HCT116 (cell line): ENCODE results near the gene STARD3. TPM values are rescaled to one million over a fixed set of nuclear protein-coding genes. Genes with fewer than 3 reads are reported as not detected.

Experiments
- ATAC-seq: fragments of 200-7000 bp; cut with Tn5 transposase; 2 replicates; pipeline ENCODE4 v1.9.1; 2020; ENCODE audit warnings: mild to moderate bottlenecking, moderate library complexity
- BruUV-seq: library from RNA; stranded (reverse); fragments of 400-500 nt; replicated peaks from 2 replicates; lab custom pipeline; 2021; lab: Mats Ljungman, UMichigan
- CTCF ChIA-PET: fragments of 300-600 bp; sonication (Branson Sonifier 250); formaldehyde crosslinking; loops from one replicate; lab custom pipeline; 2021; ENCODE audit warnings: antibody characterized with exemption; lab: Charles Lee
- POLR2A ChIA-PET: fragments of 300-600, 350-600 bp; sonication (Branson Sonifier 250); formaldehyde crosslinking; loops from one replicate; lab custom pipeline; 2021; ENCODE audit warnings: antibody characterized with exemption; lab: Charles Lee
- RAD21 ChIA-PET, 2 experiments: fragments of 300-600 bp; sonication (Branson Sonifier 250); formaldehyde crosslinking; loops; one replicate each; lab custom pipeline; 2023; ENCODE audit warnings: low total read pairs in 2 of 2; ENCODE audit not compliant: uncharacterized antibody in 2 of 2, unreplicated experiment in 2 of 2, low non-redundant PET in 1 of 2; lab: Charles Lee
- DNase-seq: peaks from one replicate; pipeline ENCODE4 v3.0.0-alpha.2; 2010; ENCODE audit warnings: low read depth, low spot score
- H2AFZ ChIP-seq: fragments of 200-600 bp; shearing (Covaris generic), sonication (generic); 2 replicates; pipeline ENCODE4 v1.6.1; 2017; ENCODE audit warnings: low read depth, mixed run types, mixed read lengths, antibody characterized with exemption, low read length; ENCODE audit not compliant: poor library complexity, severe bottlenecking
- H3K27ac ChIP-seq: 2 replicates; pipeline ENCODE4 v1.5.1; 2012; ENCODE audit warnings: low read depth, low read length
- H3K27me3 ChIP-seq: fragments of 200-600 bp; sonication (generic); 2 replicates; pipeline ENCODE4 v1.6.1; 2016; ENCODE audit warnings: mixed run types, low read length, mixed read lengths; ENCODE audit not compliant: insufficient read depth
- H3K36me3 ChIP-seq, 2 experiments: fragments of 200-500 bp in 1 of 2; fragments of 200-600 bp in 1 of 2; sonication (Bioruptor generic) in 1 of 2; sonication (generic) in 1 of 2; 2 replicates each; pipeline versions ENCODE4 v1.5.1 to v1.6.1; 2014 to 2016; ENCODE audit warnings: low read length in 2 of 2, inconsistent platforms in 1 of 2, mixed read lengths in 1 of 2, mixed run types in 1 of 2; ENCODE audit not compliant: insufficient read depth in 2 of 2, control insufficient read depth in 1 of 2
- H3K4me1 ChIP-seq, 2 experiments: fragments of 200-600 bp in 1 of 2; sonication (generic) in 1 of 2; 2 replicates each; pipeline versions ENCODE4 v1.5.1 to v1.6.1; 2012 to 2017; ENCODE audit warnings: low read length in 2 of 2, inconsistent platforms in 1 of 2, mild to moderate bottlenecking in 1 of 2, mixed read lengths in 1 of 2, mixed run types in 1 of 2, moderate library complexity in 1 of 2; ENCODE audit not compliant: insufficient read depth in 2 of 2, control insufficient read depth in 1 of 2
- H3K4me2 ChIP-seq: fragments of 200-600 bp; sonication (generic); 2 replicates; pipeline ENCODE4 v1.6.1; 2017; ENCODE audit warnings: mixed run types, low read length, mixed read lengths
- H3K4me3 ChIP-seq, 2 experiments: fragments of 200-600 bp in 1 of 2; sonication (generic) in 1 of 2; replicated peaks in 1 of 2; 2 replicates each; pipeline ENCODE4 v1.5.1; 2011 to 2016; ENCODE audit warnings: low read length in 2 of 2, control low read depth in 1 of 2, low read depth in 1 of 2, mild to moderate bottlenecking in 1 of 2, mixed read lengths in 1 of 2, mixed run types in 1 of 2
- H3K79me2 ChIP-seq: fragments of 200-600 bp; sonication (generic); 2 replicates; pipeline ENCODE4 v1.6.1; 2017; ENCODE audit warnings: mild to moderate bottlenecking, mixed run types, low read length, moderate library complexity, mixed read lengths; ENCODE audit not compliant: insufficient read depth
- H3K9ac ChIP-seq: fragments of 200-600 bp; sonication (generic); 2 replicates; pipeline ENCODE4 v1.6.1; 2016; ENCODE audit warnings: low read length, mixed read lengths
- H3K9me2 ChIP-seq: fragments of 200-600 bp; sonication (generic), shearing (Covaris generic); 2 replicates; pipeline ENCODE4 v1.6.1; 2017; ENCODE audit warnings: mixed run types, mild to moderate bottlenecking, moderate library complexity; ENCODE audit not compliant: insufficient read depth
- H3K9me3 ChIP-seq, 2 experiments: fragments of 200-500 bp in 1 of 2; fragments of 200-600 bp in 1 of 2; sonication (Bioruptor generic) in 1 of 2; sonication (generic) in 1 of 2; 2 replicates each; pipeline ENCODE4 v1.6.1; 2014 to 2017; ENCODE audit warnings: low read length in 2 of 2, mixed read lengths in 2 of 2, inconsistent platforms in 1 of 2, low read depth in 1 of 2, mild to moderate bottlenecking in 1 of 2, mixed run types in 1 of 2, moderate library complexity in 1 of 2; ENCODE audit not compliant: control insufficient read depth in 1 of 2, insufficient read depth in 1 of 2
- H4K20me1 ChIP-seq: fragments of 200-600 bp; sonication (generic), shearing (Covaris generic); 2 replicates; pipeline ENCODE4 v1.6.1; 2017; ENCODE audit warnings: mixed run types, mild to moderate bottlenecking, moderate library complexity; ENCODE audit not compliant: insufficient read depth
- CTCF ChIP-seq, 3 experiments: fragments of 200-600 bp in 1 of 3; sonication (generic) in 1 of 3; IDR thresholded peaks in 2 of 3; conservative IDR thresholded peaks in 1 of 3; 2 replicates each; pipeline ENCODE4 v1.5.1; 2012 to 2017; ENCODE audit warnings: low read depth in 2 of 3, low read length in 2 of 3, antibody characterized with exemption in 1 of 3, borderline replicate concordance in 1 of 3, control low read depth in 1 of 3, mild to moderate bottlenecking in 1 of 3, mixed read lengths in 1 of 3, mixed run types in 1 of 3, moderate library complexity in 1 of 3; ENCODE audit not compliant: insufficient read depth in 1 of 3
- EGR1 ChIP-seq: IDR thresholded peaks from 2 replicates; pipeline ENCODE4 v1.6.1; 2012; ENCODE audit warnings: low read depth
- ELF1 ChIP-seq: IDR thresholded peaks from 2 replicates; pipeline ENCODE4 v1.6.1; 2012; ENCODE audit warnings: low read depth, borderline replicate concordance
- JUND ChIP-seq: IDR thresholded peaks from 2 replicates; pipeline ENCODE4 v1.6.1; 2012
- MAX ChIP-seq: IDR thresholded peaks from 2 replicates; pipeline ENCODE4 v1.6.1; 2012
- POLR2A ChIP-seq: IDR thresholded peaks from 2 replicates; pipeline ENCODE4 v1.7.0; 2011; ENCODE audit warnings: borderline replicate concordance; ENCODE audit not compliant: insufficient read depth, insufficient read length; ENCODE audit errors: extremely low read depth
- POLR2AphosphoS5 ChIP-seq: IDR thresholded peaks from 2 replicates; pipeline ENCODE4 v1.6.1; 2011; ENCODE audit warnings: mild to moderate bottlenecking, low read depth, low read length, moderate library complexity
- RAD21 ChIP-seq: IDR thresholded peaks from 2 replicates; pipeline ENCODE4 v1.6.1; 2012; ENCODE audit warnings: low read depth, mild to moderate bottlenecking
- SIN3A ChIP-seq: IDR thresholded peaks from 2 replicates; pipeline ENCODE4 v1.6.1; 2012; ENCODE audit warnings: low read depth
- TCF7L2 ChIP-seq: IDR thresholded peaks from 2 replicates; pipeline ENCODE4 v1.7.0; 2011; ENCODE audit warnings: borderline replicate concordance, inconsistent platforms; ENCODE audit not compliant: insufficient read depth, insufficient read length; ENCODE audit errors: extremely low read depth
- YY1 ChIP-seq: IDR thresholded peaks from 2 replicates; pipeline ENCODE4 v1.6.1; 2011; ENCODE audit warnings: low read length, low read depth, moderate library complexity, mild to moderate bottlenecking; ENCODE audit not compliant: insufficient replicate concordance; ENCODE audit errors: extremely low read depth
- ZFX ChIP-seq: fragments of 450-650 bp; IDR thresholded peaks from 2 replicates; pipeline ENCODE4 v1.6.1; 2017
- ZNF274 ChIP-seq: fragments of 200-500 bp; sonication (Bioruptor generic); IDR thresholded peaks from 2 replicates; pipeline ENCODE4 v1.6.1; 2014; ENCODE audit warnings: mild to moderate bottlenecking, low read depth, low read length, inconsistent platforms
- intact Hi-C: fragments of 100-400 bp; cut with micrococcal nuclease; formaldehyde crosslinking; loops from 2 replicates; pipeline ENCODE4 v1.10.0; 2022
- total RNA-seq: library from RNA; stranded (reverse); gene quantifications from one replicate; pipeline ENCODE4 v1.2.1, GENCODE V29; 2021; ENCODE audit not compliant: unreplicated experiment

The STARD3 gene
- total RNA-seq, 1 experiment from 2014 or later, result 73.9 TPM

- ChIA-PET RAD21 (interaction anchor here (1.0 to 2.7 kb wide), 7 partner anchors 11 to 96 kb away, joined by 3 to 15 read pairs (median 6); no protein-coding TSS in a partner anchor), CTCF (interaction anchor here (1.0 to 8.4 kb wide), 24 partner anchors 9 to 491 kb away, joined by 3 to 157 read pairs (median 9); no protein-coding TSS in a partner anchor), POLR2A (interaction anchor here (1.3 kb wide), 1 partner anchor 9 kb away, joined by 3 read pairs; no protein-coding TSS in a partner anchor)
- intact Hi-C loops, result loop anchor here (1.0 to 5.0 kb wide), 6 partner anchors 50 to 415 kb away; partner anchors contain the start of genes GRB7 and PSMD3
- H3K36me3 ChIP-seq, result no peaks in the 10 kb centered on the region
- TF ChIP-seq SIN3A (no peak), MAX (0 out of 2 replicates have a peak, but pooled peaks have one; percentile 14)
- H3K27me3 ChIP-seq, result no peaks in the 10 kb centered on the region
- H3K79me2 ChIP-seq, result no peaks in the 10 kb centered on the region
- H3K9me2 ChIP-seq, result no peaks in the 10 kb centered on the region
- H3K9ac ChIP-seq, result no peak overlapping the region
- DNase-seq (no peak), ATAC-seq (no peak)
- H4K20me1 ChIP-seq, result no peaks in the 10 kb centered on the region
- H3K4me2 ChIP-seq, result peak overlapping the region; percentile 70
- H3K27ac ChIP-seq, result no peak overlapping the region
- H3K4me1 ChIP-seq, result peaks cover 14 to 29% of the 10 kb centered on the region in 2 experiments; a peak in 3 of 4 replicates
- no peaks in the 10 kb centered on the region for H3K9me3 ChIP-seq
- BruUV-seq, result no TSS peak
- H2AFZ ChIP-seq, result peak overlapping the region; percentile 90
- H3K4me3 ChIP-seq, result no peak overlapping the region
Observed at GRCh38 chr17:39622380-39623006, 14.5 kb upstream of the STARD3 start.

DNA sequence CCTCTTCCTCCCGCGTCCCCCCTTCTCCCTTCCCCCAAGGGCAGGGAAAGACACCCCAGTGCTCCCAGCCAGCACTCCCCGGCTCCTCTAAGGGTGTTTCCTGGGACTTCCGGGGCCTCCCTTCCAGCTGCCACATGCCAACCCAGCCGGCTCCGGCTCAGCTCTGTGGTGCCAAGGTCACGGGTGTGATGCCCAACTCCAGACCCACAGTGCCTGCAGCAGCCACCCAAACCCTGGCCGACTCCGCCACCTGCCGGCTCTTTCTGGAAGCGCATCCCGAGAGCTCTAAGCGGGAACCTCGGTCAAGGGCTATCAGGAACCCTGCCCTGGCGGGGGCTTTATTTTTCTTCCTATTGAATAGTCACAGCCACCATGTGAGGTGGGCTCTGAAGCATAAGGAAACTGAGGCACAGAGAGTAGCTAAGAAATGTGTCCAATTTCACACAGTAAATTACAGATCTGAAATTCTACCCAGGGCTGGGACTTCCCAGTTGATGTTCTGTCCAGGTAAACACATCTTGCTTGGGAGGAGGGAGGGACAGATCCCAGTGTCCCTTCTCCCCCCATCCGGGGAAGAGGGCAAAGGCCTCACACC, 13.5 kb upstream of the STARD3 start:
- H3K9ac ChIP-seq, result peak overlapping the region; percentile 28; the same call in 1 of the 2 replicates
- TF ChIP-seq JUND (no peak), ELF1 (no peak), CTCF (IDR thresholded peaks at IDR 0.05 in 2 of 3, conservative IDR thresholded peaks at IDR 0.05 in 1 of 3; ENCODE audit: borderline replicate concordance in 1 of 3, insufficient read depth in 1 of 3, low read depth in 2 of 3, low read length in 2 of 3) (peak; percentile 90 to 94 (median 92)), YY1 (peak; percentile 10), POLR2AphosphoS5 (no peak), EGR1 (no peak), RAD21 (peak; percentile 84), TCF7L2 (peak; percentile 49), POLR2A (peak; percentile 57), ZFX (no peak), ZNF274 (no peak)
- H3K27me3 ChIP-seq, result no peaks in the 10 kb centered on the region
- RAD21 ChIA-PET, result interaction anchor here (0.6 to 2.0 kb wide), 8 partner anchors 9 to 129 kb away, joined by 3 to 15 read pairs (median 4); no protein-coding TSS in a partner anchor
- BruUV-seq, result no TSS peak
- no peaks in the 10 kb centered on the region for H3K9me2 ChIP-seq
- no peaks in the 10 kb centered on the region for H3K36me3 ChIP-seq
- DNase-seq (no peak), ATAC-seq (peak; percentile 80)
- POLR2A ChIA-PET, result interaction anchor here (0.6 kb wide), 1 partner anchor 116 kb away, joined by 3 read pairs; no protein-coding TSS in a partner anchor
- no peak overlapping the region for H3K27ac ChIP-seq
- CTCF ChIA-PET, result interaction anchor here (0.6 to 8.4 kb wide), 23 partner anchors 8 to 639 kb away, joined by 3 to 157 read pairs (median 6); partner anchors contain the start of genes MIEN1, PGAP3, RPL19 and STARD3
- H3K79me2 ChIP-seq, result no peaks in the 10 kb centered on the region
- H3K4me1 ChIP-seq, result peaks cover 11 to 22% of the 10 kb centered on the region in 2 experiments; a peak in 3 of 4 replicates
- H3K4me3 ChIP-seq, result no peak overlapping the region
- H3K4me2 ChIP-seq, result peak overlapping the region; percentile 47
- intact Hi-C loops, result loop anchor here (1.0 to 5.0 kb wide), 4 partner anchors 75 to 416 kb away; partner anchors contain the start of genes GRB7 and PSMD3
- H4K20me1 ChIP-seq, result no peaks in the 10 kb centered on the region
- H3K9me3 ChIP-seq, result no peaks in the 10 kb centered on the region
- peak overlapping the region; percentile 65 for H2AFZ ChIP-seq
